SK-N-SH (cell line): ENCODE data around the gene GPRIN3.

Experiments
- NRF1 ChIP-seq: IDR thresholded peaks from 2 replicates; pipeline ENCODE4 v1.6.1; 2012; ENCODE audit warnings: low read depth, mild to moderate bottlenecking, low read length
- TF ChIP-seq, protein P1 (sequence below): fragments of 150-350 bp; IDR thresholded peaks from 2 replicates; pipeline ENCODE4 v1.6.1; 2017; ENCODE audit warnings: antibody characterized with exemption, low read length, low read depth, borderline replicate concordance
- TF ChIP-seq, protein P2 (sequence below): fragments of 200-600 bp; sonication (generic); IDR thresholded peaks from 2 replicates; pipeline ENCODE4 v1.6.1; 2017; ENCODE audit warnings: antibody characterized with exemption, mild to moderate bottlenecking, moderate library complexity

DNA sequence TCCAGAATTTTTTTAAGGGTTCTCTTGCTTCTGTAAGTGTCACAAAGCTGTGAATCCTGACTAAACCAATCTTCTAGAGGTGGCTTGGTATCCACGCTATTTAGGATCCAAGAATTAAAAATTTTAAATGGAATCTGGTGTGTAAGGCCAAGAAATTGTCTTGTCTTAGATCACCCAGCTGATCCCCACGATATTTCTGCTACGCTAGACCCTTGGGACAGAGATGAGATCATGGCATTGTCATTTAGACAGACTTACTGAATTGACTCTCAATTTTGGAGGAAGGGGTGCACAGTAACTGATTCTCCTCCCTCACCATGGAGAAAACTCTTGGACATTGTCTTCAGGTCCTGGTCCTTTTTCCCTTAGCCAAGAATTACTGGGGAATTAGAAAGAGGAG lies 5.7 kb downstream of the GPRIN3 start:
- no peak for TF ChIP-seq NRF1
- TF ChIP-seq, protein P1, sequence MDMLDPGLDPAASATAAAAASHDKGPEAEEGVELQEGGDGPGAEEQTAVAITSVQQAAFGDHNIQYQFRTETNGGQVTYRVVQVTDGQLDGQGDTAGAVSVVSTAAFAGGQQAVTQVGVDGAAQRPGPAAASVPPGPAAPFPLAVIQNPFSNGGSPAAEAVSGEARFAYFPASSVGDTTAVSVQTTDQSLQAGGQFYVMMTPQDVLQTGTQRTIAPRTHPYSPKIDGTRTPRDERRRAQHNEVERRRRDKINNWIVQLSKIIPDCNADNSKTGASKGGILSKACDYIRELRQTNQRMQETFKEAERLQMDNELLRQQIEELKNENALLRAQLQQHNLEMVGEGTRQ: no peak
- TF ChIP-seq, protein P2, sequence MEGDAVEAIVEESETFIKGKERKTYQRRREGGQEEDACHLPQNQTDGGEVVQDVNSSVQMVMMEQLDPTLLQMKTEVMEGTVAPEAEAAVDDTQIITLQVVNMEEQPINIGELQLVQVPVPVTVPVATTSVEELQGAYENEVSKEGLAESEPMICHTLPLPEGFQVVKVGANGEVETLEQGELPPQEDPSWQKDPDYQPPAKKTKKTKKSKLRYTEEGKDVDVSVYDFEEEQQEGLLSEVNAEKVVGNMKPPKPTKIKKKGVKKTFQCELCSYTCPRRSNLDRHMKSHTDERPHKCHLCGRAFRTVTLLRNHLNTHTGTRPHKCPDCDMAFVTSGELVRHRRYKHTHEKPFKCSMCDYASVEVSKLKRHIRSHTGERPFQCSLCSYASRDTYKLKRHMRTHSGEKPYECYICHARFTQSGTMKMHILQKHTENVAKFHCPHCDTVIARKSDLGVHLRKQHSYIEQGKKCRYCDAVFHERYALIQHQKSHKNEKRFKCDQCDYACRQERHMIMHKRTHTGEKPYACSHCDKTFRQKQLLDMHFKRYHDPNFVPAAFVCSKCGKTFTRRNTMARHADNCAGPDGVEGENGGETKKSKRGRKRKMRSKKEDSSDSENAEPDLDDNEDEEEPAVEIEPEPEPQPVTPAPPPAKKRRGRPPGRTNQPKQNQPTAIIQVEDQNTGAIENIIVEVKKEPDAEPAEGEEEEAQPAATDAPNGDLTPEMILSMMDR: no peak
